Effector CD8-positive, alpha-beta T cell (primary cell): Measurements from ENCODE around the gene FEN1.

ENCODE experiments used
- DNase-seq: peaks from one replicate; lab custom pipeline; 2025; lab: John Stamatoyannopoulos, UW

The FEN1 gene

GRCh38 chr11:61841636-61842527 lies 49.2 kb downstream of the FEN1 start:
- no peak for DNase-seq

DNA sequence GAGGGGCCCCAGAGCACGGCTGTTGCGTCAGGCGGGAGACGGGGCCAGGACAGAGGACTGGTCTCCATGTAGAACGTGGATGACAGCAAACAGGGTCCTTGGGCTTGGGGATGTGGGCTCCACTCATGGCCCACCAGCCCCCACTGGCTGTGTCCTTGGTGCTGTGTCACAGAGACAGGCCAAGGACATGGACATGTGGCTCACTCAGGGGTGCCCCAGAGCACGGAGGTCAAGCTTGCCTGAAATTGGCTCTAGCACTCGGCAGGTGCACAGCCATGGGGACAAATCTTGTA lies 49.8 kb downstream of the FEN1 start:
- no peak for DNase-seq

GRCh38 chr11:61844909-61845565 lies 52.3 kb downstream of the FEN1 start:
- no peak for DNase-seq

GRCh38 chr11:61846362-61847020 lies 53.8 kb downstream of the FEN1 start:
- DNase-seq = no peak
